Measurements from ENCODE around the gene LAMC3.

Gene LAMC3

GRCh38 chr9:131028931-131029573, 20.1 kb downstream of the LAMC3 start:
- TF ChIP-seq, protein P1, sequence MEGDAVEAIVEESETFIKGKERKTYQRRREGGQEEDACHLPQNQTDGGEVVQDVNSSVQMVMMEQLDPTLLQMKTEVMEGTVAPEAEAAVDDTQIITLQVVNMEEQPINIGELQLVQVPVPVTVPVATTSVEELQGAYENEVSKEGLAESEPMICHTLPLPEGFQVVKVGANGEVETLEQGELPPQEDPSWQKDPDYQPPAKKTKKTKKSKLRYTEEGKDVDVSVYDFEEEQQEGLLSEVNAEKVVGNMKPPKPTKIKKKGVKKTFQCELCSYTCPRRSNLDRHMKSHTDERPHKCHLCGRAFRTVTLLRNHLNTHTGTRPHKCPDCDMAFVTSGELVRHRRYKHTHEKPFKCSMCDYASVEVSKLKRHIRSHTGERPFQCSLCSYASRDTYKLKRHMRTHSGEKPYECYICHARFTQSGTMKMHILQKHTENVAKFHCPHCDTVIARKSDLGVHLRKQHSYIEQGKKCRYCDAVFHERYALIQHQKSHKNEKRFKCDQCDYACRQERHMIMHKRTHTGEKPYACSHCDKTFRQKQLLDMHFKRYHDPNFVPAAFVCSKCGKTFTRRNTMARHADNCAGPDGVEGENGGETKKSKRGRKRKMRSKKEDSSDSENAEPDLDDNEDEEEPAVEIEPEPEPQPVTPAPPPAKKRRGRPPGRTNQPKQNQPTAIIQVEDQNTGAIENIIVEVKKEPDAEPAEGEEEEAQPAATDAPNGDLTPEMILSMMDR (IDR thresholded peaks at IDR 0.05), result no peak

GRCh38 chr9:131029574-131029952, 20.6 kb downstream of the LAMC3 start:
- TF ChIP-seq, protein P1 (IDR thresholded peaks at IDR 0.05), result no peak

DNA sequence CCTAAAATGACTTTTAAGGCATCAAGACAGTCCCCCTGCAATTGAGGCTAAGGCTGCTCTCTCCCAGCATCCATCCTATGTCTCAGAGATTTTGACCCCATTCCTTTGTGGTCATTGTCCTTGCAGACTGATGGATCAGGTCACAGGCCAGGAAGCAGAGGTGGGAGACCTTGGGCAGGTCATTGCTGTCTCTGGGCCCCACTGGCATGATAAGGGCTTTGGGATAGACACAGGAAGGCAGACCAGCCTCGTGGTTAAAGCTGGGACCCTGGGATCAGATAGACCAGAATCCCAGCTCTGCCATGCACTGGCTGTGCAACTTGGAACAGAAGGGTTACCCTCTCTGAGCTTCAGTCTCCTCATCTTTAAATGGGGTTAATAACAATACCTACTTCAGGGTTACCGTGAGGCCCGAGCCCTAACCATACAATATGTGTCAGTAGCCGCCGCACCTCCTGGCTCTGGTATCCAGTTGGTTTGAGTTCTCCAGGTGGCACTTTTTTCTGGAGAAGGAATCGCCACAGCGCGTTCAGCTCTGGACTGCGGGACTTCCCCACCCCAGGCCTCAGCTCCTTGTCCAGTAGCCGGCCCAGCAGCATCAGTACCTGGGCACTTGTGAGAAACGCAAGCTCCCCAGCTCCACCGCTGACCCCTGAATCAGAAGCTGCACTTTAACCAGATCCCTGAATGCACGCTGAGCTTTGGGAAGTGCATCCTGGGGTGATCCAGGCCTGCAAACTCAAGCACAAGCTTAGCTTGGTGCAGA, 21.4 kb downstream of the LAMC3 start:
- TF ChIP-seq, protein P1 (IDR thresholded peaks at IDR 0.05), result no peak

GRCh38 chr9:131031005-131031641, 22.1 kb downstream of the LAMC3 start:
- TF ChIP-seq, protein P1 (IDR thresholded peaks at IDR 0.05), result no peak

DNA sequence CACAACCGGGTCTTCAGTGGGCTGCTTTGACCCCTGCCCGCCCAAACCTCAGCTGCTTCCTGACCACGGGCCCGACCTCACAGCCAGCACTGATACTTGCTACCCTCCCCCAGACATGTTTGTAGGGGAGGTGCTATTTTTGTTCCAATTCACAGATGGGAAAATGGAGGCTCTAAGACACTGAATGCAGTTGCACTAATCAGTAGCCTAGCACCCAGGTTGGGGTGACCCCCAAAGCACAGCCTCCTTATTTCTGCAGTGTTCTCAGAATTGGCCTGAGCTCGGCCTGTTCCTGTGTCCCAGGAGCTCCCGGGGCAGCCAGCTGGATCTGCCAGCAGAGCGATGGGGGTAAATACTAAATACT, 22.6 kb downstream of the LAMC3 start:
- TF ChIP-seq, protein P1 (IDR thresholded peaks at IDR 0.05), result no peak

DNA sequence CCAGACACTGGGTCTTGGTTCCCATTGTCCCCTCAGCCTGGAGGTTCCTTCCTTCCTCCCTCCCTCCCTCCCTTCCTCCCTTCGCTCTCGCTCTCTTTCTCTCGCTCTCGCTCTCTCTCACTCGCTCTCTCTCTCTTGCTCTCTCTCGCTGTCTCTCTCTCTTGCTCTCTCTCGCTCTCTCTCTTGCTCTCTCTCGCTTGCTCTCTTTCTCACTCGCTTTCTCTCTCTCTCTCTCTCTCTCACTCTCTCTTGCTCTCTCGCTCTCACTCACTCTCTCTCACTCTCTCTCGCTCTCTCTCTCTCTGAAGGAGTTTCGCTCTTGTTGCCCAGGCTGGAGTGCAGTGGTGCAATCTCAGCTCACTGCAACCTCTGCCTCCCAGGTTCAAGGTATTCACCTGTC, 23.4 kb downstream of the LAMC3 start:
- TF ChIP-seq, protein P1 (IDR thresholded peaks at IDR 0.05), result no peak

DNA sequence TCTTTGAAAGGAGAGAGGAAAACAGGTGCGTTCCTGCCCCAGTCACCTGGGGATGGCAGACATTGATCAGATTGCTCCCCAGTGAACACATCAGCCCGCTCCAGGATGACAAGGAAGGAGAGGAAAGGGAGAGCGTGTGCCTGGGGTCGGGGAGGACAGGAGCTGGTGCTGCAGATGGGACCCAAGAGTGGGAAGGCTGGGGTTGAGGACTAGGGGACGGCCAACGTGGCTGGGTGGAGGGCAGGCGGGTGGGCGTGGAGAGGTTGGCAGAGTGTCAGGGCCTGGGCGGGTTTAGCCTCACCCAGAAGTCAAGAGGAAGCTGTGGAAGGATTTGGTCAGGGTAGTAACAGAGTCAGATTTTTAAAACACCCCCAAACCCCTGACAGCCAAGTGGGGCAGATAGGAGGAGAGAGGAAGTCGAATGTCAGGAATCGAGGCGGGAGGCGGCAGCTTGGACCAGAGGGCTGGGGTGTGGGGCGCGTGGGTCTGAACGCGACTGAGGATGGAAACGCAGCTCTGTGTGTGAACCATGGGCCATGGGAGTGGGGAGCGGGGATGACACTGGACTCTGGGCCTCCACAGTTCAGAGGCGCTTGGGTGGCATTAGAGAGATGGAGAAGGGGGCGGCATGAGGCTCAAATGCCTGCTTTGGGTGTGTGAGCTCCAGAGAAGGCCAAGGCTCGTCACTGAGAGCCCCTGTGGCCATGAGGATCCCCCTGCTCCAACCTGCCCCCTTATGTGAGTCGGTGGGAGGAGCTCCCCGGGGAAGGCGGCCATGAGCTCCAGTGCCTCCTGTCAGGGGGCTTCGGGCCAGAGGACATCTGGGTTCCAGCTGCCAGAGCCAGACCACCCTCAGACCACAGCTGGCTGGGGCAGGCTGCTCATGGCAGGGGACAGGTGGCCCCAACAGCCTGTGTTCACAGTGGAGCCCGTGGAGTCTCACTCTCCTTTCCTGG, 24.6 kb downstream of the LAMC3 start:
- TF ChIP-seq, protein P1 (IDR thresholded peaks at IDR 0.05), result no peak
